ENCODE results near the gene HTR7.

- TF ChIP-seq POLR2AphosphoS5 (IDR thresholded peaks at IDR 0.05; ENCODE audit: low read depth, low read length) = no peak
- TF ChIP-seq RAD21 (IDR thresholded peaks at IDR 0.05 in 1 of 2, conservative IDR thresholded peaks at IDR 0.05 in 1 of 2; ENCODE audit: low read depth in 2 of 2, low read length in 2 of 2) = no peak
- no peak for TF ChIP-seq POLR2A (IDR thresholded peaks at IDR 0.05; ENCODE audit: control extremely low read depth in 1 of 2, low read depth in 2 of 2, low read length in 2 of 2)
These were observed 68.9 kb downstream of the HTR7 start for GRCh38 chr10:90788968-90789367.
